GM21360 (cell line): Measurements from ENCODE around the gene CLK3.

ENCODE experiments used
- ATAC-seq: cut with Tn5 transposase; IDR thresholded peaks from one replicate; pipeline ENCODE4 v1.9.1; 2021; ENCODE audit warnings: mild to moderate bottlenecking, moderate library complexity; ENCODE audit not compliant: unreplicated experiment

The CLK3 gene

DNA sequence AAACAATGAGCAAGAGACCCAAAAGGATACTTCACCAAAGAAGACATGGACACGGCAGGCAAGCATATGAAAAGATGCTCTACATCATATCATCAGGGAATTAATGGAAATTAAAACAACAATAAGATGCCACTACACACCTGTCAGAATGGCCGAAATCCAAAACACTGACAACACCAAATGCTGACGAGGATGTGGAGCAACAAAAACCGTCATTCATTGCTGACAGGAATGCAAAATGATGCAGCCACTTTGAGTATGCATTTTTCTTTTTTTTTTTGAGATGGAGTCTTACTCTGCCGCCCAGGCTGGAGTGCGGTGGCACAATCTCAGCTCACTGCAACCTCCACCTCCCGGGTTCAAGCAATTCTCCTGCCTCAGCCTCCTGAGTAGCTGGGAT lies 61.2 kb downstream of the CLK3 start:
- ATAC-seq = no peak
